ENCODE results near the gene SP140.

GRCh38 chr2:230335461-230335863 is 109.9 kb downstream of the SP140 start:
- TF ChIP-seq EP300 (IDR thresholded peaks at IDR 0.05) (no peak), CTCF (IDR thresholded peaks at IDR 0.05) (no peak), ZFP36 (IDR thresholded peaks at IDR 0.05; ENCODE audit: borderline replicate concordance, partially characterized antibody) (no peak), POLR2A (IDR thresholded peaks at IDR 0.05; ENCODE audit: low read length) (no peak)

Data from A549 (cell line).